RWPE2 (cell line): ENCODE results near the gene MOK.

Experiments
- ATAC-seq: fragments of 200-7000 bp; cut with Tn5 transposase; 3 replicates; pipeline ENCODE4 v1.9.1; 2021; ENCODE audit warnings: low read depth
- DNase-seq: peaks from one replicate; pipeline ENCODE4 v3.0.0-alpha.2; 2020; ENCODE audit warnings: low spot score
- H3K27ac ChIP-seq: fragments of 450-650 bp; 2 replicates; pipeline ENCODE4 v1.5.1; 2017; ENCODE audit warnings: mild to moderate bottlenecking; ENCODE audit not compliant: poor library complexity, severe bottlenecking
- H3K27me3 ChIP-seq: fragments of 250-450 bp; sonication (Bioruptor Pico); 2 replicates; pipeline ENCODE4 v1.5.1; 2021; ENCODE audit warnings: mild to moderate bottlenecking, moderate library complexity; ENCODE audit not compliant: insufficient read depth, poor library complexity, severe bottlenecking
- H3K36me3 ChIP-seq: fragments of 250-450 bp; sonication (Bioruptor Pico); 2 replicates; pipeline ENCODE4 v1.5.1; 2020; ENCODE audit warnings: low read depth, mild to moderate bottlenecking, moderate library complexity
- H3K4me1 ChIP-seq: fragments of 250-450 bp; sonication (Bioruptor Pico); 2 replicates; pipeline ENCODE4 v1.5.1; 2021; ENCODE audit warnings: mild to moderate bottlenecking, moderate library complexity; ENCODE audit not compliant: insufficient read depth, poor library complexity, severe bottlenecking
- H3K4me3 ChIP-seq: fragments of 250-450 bp; sonication (Bioruptor Pico); 2 replicates; pipeline ENCODE4 v1.5.1; 2021; ENCODE audit warnings: mild to moderate bottlenecking, moderate library complexity; ENCODE audit not compliant: severe bottlenecking
- H3K9me3 ChIP-seq: fragments of 250-450 bp; sonication (Bioruptor Pico); 2 replicates; pipeline ENCODE4 v1.5.1; 2021; ENCODE audit warnings: mild to moderate bottlenecking, moderate library complexity; ENCODE audit not compliant: severe bottlenecking
- CTCF ChIP-seq: fragments of 450-650 bp; IDR thresholded peaks from one replicate; pipeline ENCODE4 v1.5.1; 2017; ENCODE audit warnings: mild to moderate bottlenecking, moderate library complexity; ENCODE audit not compliant: poor library complexity, severe bottlenecking

The MOK gene

DNA sequence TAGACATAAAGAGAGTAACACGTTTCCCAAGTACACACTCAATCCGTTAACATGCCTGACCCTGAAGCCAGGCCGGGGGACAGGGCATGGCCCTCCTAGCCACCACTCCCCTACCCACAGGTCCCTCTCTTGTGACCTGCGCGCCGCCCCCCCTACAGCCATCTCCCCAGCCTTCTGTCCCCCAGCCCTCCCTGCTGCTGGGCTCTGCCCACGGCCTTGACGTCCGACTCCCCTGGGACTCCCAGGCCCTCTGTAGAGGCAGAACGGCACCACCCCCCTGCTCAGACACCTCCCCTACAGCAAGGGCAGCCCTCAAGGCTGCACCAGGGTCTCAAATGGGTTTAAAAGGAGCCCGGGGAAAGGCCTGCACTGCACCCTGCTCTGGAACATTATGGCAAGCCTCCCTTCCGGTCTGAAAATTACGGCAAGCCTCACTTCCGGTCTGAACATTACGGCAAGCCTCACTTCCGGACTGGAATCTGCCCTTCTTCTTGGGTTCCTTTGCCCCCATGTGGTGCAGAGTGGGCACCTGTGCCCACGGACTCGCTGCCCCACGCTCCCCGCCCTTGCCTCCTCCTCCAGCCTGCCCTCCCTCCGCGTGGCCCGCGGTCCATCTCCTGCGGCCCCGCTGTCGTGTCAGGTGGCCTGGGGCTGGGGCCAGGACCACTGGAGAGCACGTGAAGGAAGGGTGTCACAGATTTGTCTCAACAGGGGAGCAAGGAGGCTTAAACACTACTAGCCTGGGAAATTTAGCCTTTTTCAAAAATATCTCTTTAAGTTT is 77.6 kb downstream of the MOK start:
- Histone ChIP-seq H3K4me3 (no peak overlapping the region), H3K27ac (no peak overlapping the region), H3K27me3 (no peaks in the 10 kb centered on the region), H3K36me3 (peaks cover 12% of the 10 kb centered on the region), H3K4me1 (no peaks in the 10 kb centered on the region), H3K9me3 (no peaks in the 10 kb centered on the region)
- no peak for TF ChIP-seq CTCF
- no peak for DNase-seq
- no peak for ATAC-seq

- Histone ChIP-seq H3K27ac (no peak overlapping the region), H3K9me3 (no peaks in the 10 kb centered on the region), H3K36me3 (peaks cover 11% of the 10 kb centered on the region; the same call in 1 of the 2 replicates), H3K4me1 (no peaks in the 10 kb centered on the region), H3K27me3 (no peaks in the 10 kb centered on the region), H3K4me3 (no peak overlapping the region)
- no peak for DNase-seq
- no peak for TF ChIP-seq CTCF
- ATAC-seq = no peak
Measured at GRCh38 chr14:102226356-102227125, 78.4 kb downstream of the MOK start.

GRCh38 chr14:102225936-102226335 is 79.0 kb downstream of the MOK start:
- no peaks in the 10 kb centered on the region for H3K9me3 ChIP-seq
- H3K27ac ChIP-seq = no peak overlapping the region
- peaks cover 11% of the 10 kb centered on the region; the same call in 1 of the 2 replicates for H3K36me3 ChIP-seq
- no peak for TF ChIP-seq CTCF
- H3K4me1 ChIP-seq = peaks cover 3% of the 10 kb centered on the region
- no peak for DNase-seq
- no peaks in the 10 kb centered on the region for H3K27me3 ChIP-seq
- H3K4me3 ChIP-seq = no peak overlapping the region
- no peak for ATAC-seq

DNA sequence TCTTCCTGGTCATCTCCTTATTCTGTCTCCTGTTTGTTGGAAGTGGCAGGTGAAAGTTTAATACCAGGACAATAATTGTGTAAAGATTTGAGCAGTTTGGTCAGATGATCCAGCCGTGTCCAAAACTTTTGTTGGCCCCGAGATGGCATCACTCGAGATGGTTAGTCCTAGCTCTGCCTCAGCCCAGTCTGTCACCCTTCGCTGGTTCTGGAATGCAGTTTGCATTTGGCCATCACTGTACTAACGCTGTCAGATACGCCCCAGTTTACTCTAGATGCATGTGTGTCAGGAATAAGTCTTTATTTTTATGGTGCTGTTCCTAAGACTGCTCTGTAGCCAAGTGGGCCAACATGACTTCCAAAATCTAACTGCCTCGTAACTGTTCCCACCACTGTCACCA is 79.6 kb downstream of the MOK start:
- Histone ChIP-seq H3K27me3 (no peaks in the 10 kb centered on the region), H3K9me3 (no peaks in the 10 kb centered on the region), H3K4me3 (no peak overlapping the region), H3K27ac (no peak overlapping the region), H3K36me3 (peaks cover 11% of the 10 kb centered on the region; the same call in 1 of the 2 replicates), H3K4me1 (peaks cover 9% of the 10 kb centered on the region)
- DNase-seq (no peak), ATAC-seq (no peak)
- no peak for TF ChIP-seq CTCF

- peaks cover 11% of the 10 kb centered on the region; the same call in 1 of the 2 replicates for H3K36me3 ChIP-seq
- no peaks in the 10 kb centered on the region for H3K9me3 ChIP-seq
- TF ChIP-seq CTCF = no peak
- H3K4me1 ChIP-seq = peaks cover 13% of the 10 kb centered on the region
- H3K27me3 ChIP-seq = no peaks in the 10 kb centered on the region
- H3K4me3 ChIP-seq = no peak overlapping the region
- H3K27ac ChIP-seq = no peak overlapping the region
- no peak for DNase-seq
- ATAC-seq = no peak
Measured at GRCh38 chr14:102223682-102224081, 81.3 kb downstream of the MOK start.
